CD4-positive, alpha-beta T cell treated with Interleukin-10 for 1 hour (primary cell): ENCODE data around the gene SCN9A.
"Not testable (repeated sequence)": the region's sequence is repeated elsewhere in the genome, so short reads cannot be mapped to it uniquely, and the experiment has no call there.

Source experiments
- DNase-seq: peaks from one replicate; pipeline ENCODE4 v3.0.0-alpha.2; 2020

The SCN9A gene

GRCh38 chr2:166375736-166376487, at the start of gene SCN9A:
Gene SCN9A (minus strand): TSS chr2:166375944. CDS start chr2:166311756, 64,188 bp downstream.
- DNase-seq: peak; percentile 5

GRCh38 chr2:166424841-166425240, 49.1 kb upstream of the SCN9A start:
- DNase-seq: no peak

GRCh38 chr2:166419616-166419934, 43.8 kb upstream of the SCN9A start:
- no peak for DNase-seq

GRCh38 chr2:166418853-166419615, 43.3 kb upstream of the SCN9A start:
- no peak for DNase-seq

- no peak for DNase-seq
These were observed 41.9 kb upstream of the SCN9A start for GRCh38 chr2:166417669-166418068.

GRCh38 chr2:166413255-166413654, 37.5 kb upstream of the SCN9A start:
- DNase-seq: no peak

- no peak for DNase-seq
These were observed 35.9 kb upstream of the SCN9A start for GRCh38 chr2:166411473-166412230.

GRCh38 chr2:166410828-166411472, 35.2 kb upstream of the SCN9A start:
- no peak for DNase-seq

- not testable (repeated sequence) for DNase-seq
These were observed 32.0 kb upstream of the SCN9A start for GRCh38 chr2:166407746-166408145.

- no peak for DNase-seq
These were observed 30.6 kb upstream of the SCN9A start for GRCh38 chr2:166406374-166406773.

- no peak for DNase-seq
These were observed 29.8 kb upstream of the SCN9A start for GRCh38 chr2:166405569-166405926.

- no peak for DNase-seq
These were observed 29.3 kb upstream of the SCN9A start for GRCh38 chr2:166404831-166405568.

- no peak for DNase-seq
These were observed 18.5 kb upstream of the SCN9A start for GRCh38 chr2:166394245-166394644.

GRCh38 chr2:166393008-166393407, 17.3 kb upstream of the SCN9A start:
- DNase-seq: no peak

- no peak for DNase-seq
These were observed 12.8 kb upstream of the SCN9A start for GRCh38 chr2:166388481-166389070.

- no peak for DNase-seq
These were observed 9.6 kb upstream of the SCN9A start for GRCh38 chr2:166385313-166385712.

GRCh38 chr2:166384774-166385173, 9.0 kb upstream of the SCN9A start:
- no peak for DNase-seq

GRCh38 chr2:166382448-166382847, 6.7 kb upstream of the SCN9A start:
- DNase-seq: no peak

GRCh38 chr2:166380615-166381014, 4.9 kb upstream of the SCN9A start:
- DNase-seq: no peak

- DNase-seq: no peak
These were observed 1.1 kb upstream of the SCN9A start for GRCh38 chr2:166376873-166377272.

- no peak for DNase-seq
These were observed 714 bp upstream of the SCN9A start for GRCh38 chr2:166376488-166376828.

GRCh38 chr2:166375195-166375735, 479 bp downstream of the SCN9A start:
- no peak for DNase-seq
